Activated CD4-positive, alpha-beta T cell treated with anti-CD3 and anti-CD28 coated beads, Interleukin-2, amount 10 ng/mL, durations not matched to agents 7 days and 5 days (primary cell): Measurements from ENCODE around the gene LSMEM2. TPM values are rescaled to one million over a fixed set of nuclear protein-coding genes. Genes with fewer than 3 reads are reported as not detected.
"Not testable (repeated sequence)": the region's sequence is repeated elsewhere in the genome, so short reads cannot be mapped to it uniquely, and the experiment has no call there.

Experiments
- CTCF ChIA-PET: fragments of 350-600 bp; sonication (Branson Sonifier 250); formaldehyde crosslinking; loops from one replicate; lab custom pipeline; 2021; ENCODE audit warnings: antibody characterized with exemption; lab: Charles Lee
- POLR2A ChIA-PET: fragments of 350-600 bp; sonication (Branson Sonifier 250); formaldehyde crosslinking; loops from one replicate; lab custom pipeline; 2021; ENCODE audit warnings: antibody characterized with exemption; lab: Charles Lee
- DNase-seq: peaks from one replicate; pipeline ENCODE4 v3.0.0-alpha.2; 2020
- H3K27ac Mint-ChIP-seq: one replicate; pipeline ENCODE4 v1.8.0; 2021; ENCODE audit warnings: mild to moderate bottlenecking, moderate library complexity, mixed read lengths
- H3K27me3 Mint-ChIP-seq: one replicate; pipeline ENCODE4 v1.8.0; 2021; ENCODE audit warnings: mixed read lengths
- H3K36me3 Mint-ChIP-seq: one replicate; pipeline ENCODE4 v1.8.0; 2021; ENCODE audit warnings: low read depth, mixed read lengths
- H3K4me1 Mint-ChIP-seq: one replicate; pipeline ENCODE4 v1.8.0; 2021; ENCODE audit warnings: mixed read lengths
- H3K4me3 Mint-ChIP-seq: one replicate; pipeline ENCODE4 v1.8.0; 2021; ENCODE audit warnings: mild to moderate bottlenecking, moderate library complexity, mixed read lengths
- H3K9me3 Mint-ChIP-seq: one replicate; pipeline ENCODE4 v1.8.0; 2021; ENCODE audit warnings: mixed read lengths
- total RNA-seq, 2 experiments: library from RNA; stranded (reverse); gene quantifications; one replicate each; pipeline ENCODE4 v1.2.3, GENCODE V29; 2021

Gene LSMEM2
- total RNA-seq, 2 experiments from 2014 or later: not detected

GRCh38 chr3:50275141-50275995, 3.5 kb upstream of the LSMEM2 start:
- Mint-ChIP-seq H3K36me3 (no peaks in the 10 kb centered on the region), H3K27ac (no peak overlapping the region), H3K4me1 (peaks cover 35% of the 10 kb centered on the region), H3K27me3 (peaks cover 44% of the 10 kb centered on the region), H3K9me3 (no peaks in the 10 kb centered on the region), H3K4me3 (peak overlapping the region; percentile 32)
- POLR2A ChIA-PET: no interaction called here
- DNase-seq: no peak
- CTCF ChIA-PET: interaction anchor here (0.6 to 2.9 kb wide), 18 partner anchors 12 to 734 kb away, joined by 3 to 23 read pairs (median 4); partner anchors contain the start of genes GNAI2, HYAL3, IFRD2 and NAA80

GRCh38 chr3:50275996-50276761, 2.7 kb upstream of the LSMEM2 start:
- Mint-ChIP-seq H3K9me3 (no peaks in the 10 kb centered on the region), H3K27ac (peak overlapping the region; percentile 9), H3K4me1 (peaks cover 35% of the 10 kb centered on the region), H3K27me3 (peaks cover 44% of the 10 kb centered on the region), H3K36me3 (no peaks in the 10 kb centered on the region), H3K4me3 (no peak overlapping the region)
- ChIA-PET POLR2A (no interaction called here), CTCF (interaction anchor here (0.6 to 2.9 kb wide), 7 partner anchors 19 to 735 kb away, joined by 3 to 23 read pairs (median 5); partner anchors contain the start of genes GNAI2, HYAL3 and NAA80)
- peak; percentile 51 for DNase-seq

- peaks cover 29% of the 10 kb centered on the region for H3K4me1 Mint-ChIP-seq
- CTCF ChIA-PET: interaction anchor here (0.6 to 1.9 kb wide), 3 partner anchors 20 to 493 kb away, joined by 5 to 6 read pairs (median 6); partner anchors contain the start of genes HYAL3 and NAA80
- peaks cover 44% of the 10 kb centered on the region for H3K27me3 Mint-ChIP-seq
- no peaks in the 10 kb centered on the region for H3K36me3 Mint-ChIP-seq
- no peak overlapping the region for H3K27ac Mint-ChIP-seq
- no peaks in the 10 kb centered on the region for H3K9me3 Mint-ChIP-seq
- DNase-seq: no peak
- H3K4me3 Mint-ChIP-seq: no peak overlapping the region
- POLR2A ChIA-PET: no interaction called here
Measured at GRCh38 chr3:50276762-50277101, 2.2 kb upstream of the LSMEM2 start.

- no peak overlapping the region for H3K27ac Mint-ChIP-seq
- H3K4me1 Mint-ChIP-seq: peaks cover 21% of the 10 kb centered on the region
- H3K27me3 Mint-ChIP-seq: peaks cover 39% of the 10 kb centered on the region
- no peaks in the 10 kb centered on the region for H3K36me3 Mint-ChIP-seq
- H3K9me3 Mint-ChIP-seq: no peaks in the 10 kb centered on the region
- CTCF ChIA-PET: interaction anchor here (0.6 to 2.4 kb wide), 5 partner anchors 10 to 272 kb away, joined by 3 to 9 read pairs (median 6); no protein-coding TSS in a partner anchor
- no peak for DNase-seq
- H3K4me3 Mint-ChIP-seq: no peak overlapping the region
- POLR2A ChIA-PET: no interaction called here
Measured at GRCh38 chr3:50278123-50278879, 586 bp upstream of the LSMEM2 start.

DNA sequence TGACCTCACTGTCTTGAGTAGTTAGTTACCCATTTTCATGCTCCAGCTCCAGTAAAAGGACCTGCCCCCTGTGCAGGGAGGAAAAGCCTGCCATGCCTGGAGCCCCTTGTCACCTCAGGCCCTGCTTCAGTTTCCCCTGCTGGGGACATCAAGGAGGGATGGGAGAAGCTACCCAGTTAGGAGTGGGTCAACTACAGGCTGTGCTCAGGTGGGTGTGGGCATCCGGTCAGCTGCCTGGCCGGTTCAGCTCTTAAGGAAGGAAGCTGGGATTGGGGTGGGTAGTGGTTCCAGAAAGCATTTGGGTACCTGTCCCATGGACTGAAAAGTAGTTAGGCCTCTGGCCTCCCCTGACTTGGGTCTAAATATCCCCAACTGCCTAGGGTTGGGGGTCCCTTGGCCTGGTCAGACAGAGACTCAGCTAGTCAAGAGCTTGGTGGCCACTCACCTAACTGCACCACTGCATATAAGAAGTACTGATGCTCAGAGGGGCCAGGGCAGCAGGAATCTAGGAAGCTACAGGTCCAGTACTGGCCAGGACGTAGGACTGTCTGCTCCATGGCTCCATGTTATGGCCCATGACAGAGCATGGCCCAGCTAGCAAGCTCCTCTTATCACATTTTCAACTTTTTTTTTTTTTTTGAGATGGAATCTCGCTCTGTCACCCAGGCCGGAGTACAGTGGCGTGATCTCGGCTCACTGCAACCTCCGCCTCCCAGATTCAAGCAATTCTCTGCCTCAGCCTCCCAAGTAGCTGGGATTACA, 549 bp downstream of the LSMEM2 start:
- no peaks in the 10 kb centered on the region for H3K9me3 Mint-ChIP-seq
- H3K27ac Mint-ChIP-seq: no peak overlapping the region
- H3K27me3 Mint-ChIP-seq: peaks cover 32% of the 10 kb centered on the region
- H3K36me3 Mint-ChIP-seq: no peaks in the 10 kb centered on the region
- no peak overlapping the region for H3K4me3 Mint-ChIP-seq
- ChIA-PET POLR2A (interaction anchor here (0.6 kb wide), 1 partner anchor 1223 kb away, joined by 5 read pairs; no protein-coding TSS in a partner anchor), CTCF (interaction anchor here (0.5 to 2.4 kb wide), 7 partner anchors 8 to 55 kb away, joined by 3 to 9 read pairs (median 5); no protein-coding TSS in a partner anchor)
- H3K4me1 Mint-ChIP-seq: peaks cover 15% of the 10 kb centered on the region
- no peak for DNase-seq

DNA sequence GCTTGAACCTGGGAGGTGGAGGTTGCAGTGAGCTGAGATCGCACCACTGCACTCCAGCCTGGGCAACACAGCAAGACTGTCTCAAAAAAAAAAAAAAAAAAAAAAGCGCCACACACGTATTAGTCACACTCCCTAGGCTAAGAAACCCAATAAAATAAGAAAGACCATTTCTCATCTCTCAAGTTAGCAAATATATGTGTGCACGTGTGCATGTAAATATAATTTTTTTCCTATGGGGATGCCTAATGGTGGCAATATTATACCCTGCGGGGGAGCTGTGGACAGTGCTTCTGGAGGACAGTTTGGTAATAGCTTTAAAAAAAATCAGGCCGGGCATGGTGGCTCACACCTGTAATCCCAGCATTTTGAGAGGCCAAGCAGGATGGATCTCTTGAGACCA, 5.2 kb downstream of the LSMEM2 start:
- POLR2A ChIA-PET: interaction anchor here (0.5 kb wide), 1 partner anchor 37 kb away, joined by 3 read pairs; no protein-coding TSS in a partner anchor

GRCh38 chr3:50286322-50287227, 7.7 kb downstream of the LSMEM2 start:
- Mint-ChIP-seq H3K27me3 (no peaks in the 10 kb centered on the region), H3K9me3 (no peaks in the 10 kb centered on the region), H3K27ac (no peak overlapping the region), H3K4me3 (no peak overlapping the region), H3K4me1 (peaks cover 11% of the 10 kb centered on the region), H3K36me3 (no peaks in the 10 kb centered on the region)
- no peak for DNase-seq
- ChIA-PET POLR2A (no interaction called here), CTCF (interaction anchor here (1.2 to 3.8 kb wide), 2 partner anchors 13 to 40 kb away, joined by 3 to 9 read pairs; no protein-coding TSS in a partner anchor)

More for the DNA sequence above, 5.2 kb downstream of the LSMEM2 start:
- DNase-seq, H3K4me1 Mint-ChIP-seq, H3K9me3 Mint-ChIP-seq, H3K27me3 Mint-ChIP-seq, H3K36me3 Mint-ChIP-seq, H3K27ac Mint-ChIP-seq, H3K4me3 Mint-ChIP-seq: not testable (repeated sequence)
- CTCF ChIA-PET: interaction anchor here (0.6 to 1.1 kb wide), 3 partner anchors 11 to 581 kb away, joined by 3 to 5 read pairs (median 3); no protein-coding TSS in a partner anchor

- no peaks in the 10 kb centered on the region for H3K9me3 Mint-ChIP-seq
Measured at GRCh38 chr3:50287262-50287661, 8.4 kb downstream of the LSMEM2 start.

GRCh38 chr3:50288387-50289007, 9.6 kb downstream of the LSMEM2 start:
- Mint-ChIP-seq H3K36me3 (no peaks in the 10 kb centered on the region), H3K4me1 (peaks cover 21% of the 10 kb centered on the region), H3K4me3 (no peak overlapping the region), H3K9me3 (no peaks in the 10 kb centered on the region), H3K27ac (no peak overlapping the region), H3K27me3 (no peaks in the 10 kb centered on the region)
- ChIA-PET CTCF (interaction anchor here (0.7 to 3.8 kb wide), 5 partner anchors 8 to 79 kb away, joined by 3 to 9 read pairs (median 5); partner anchors contain the start of genes HYAL3, LSMEM2 and NAA80), POLR2A (no interaction called here)
- DNase-seq: no peak

More at GRCh38 chr3:50287262-50287661, 8.4 kb downstream of the LSMEM2 start:
- ChIA-PET POLR2A (no interaction called here), CTCF (interaction anchor here (1.2 to 3.8 kb wide), 2 partner anchors 12 to 41 kb away, joined by 3 to 9 read pairs; no protein-coding TSS in a partner anchor)
- Mint-ChIP-seq H3K27me3 (no peaks in the 10 kb centered on the region), H3K27ac (no peak overlapping the region), H3K4me1 (peaks cover 11% of the 10 kb centered on the region), H3K4me3 (no peak overlapping the region), H3K36me3 (no peaks in the 10 kb centered on the region)
- no peak for DNase-seq

- CTCF ChIA-PET: interaction anchor here (0.6 to 3.8 kb wide), 7 partner anchors 9 to 63 kb away, joined by 3 to 9 read pairs (median 5); partner anchors contain the start of genes HYAL3, LSMEM2 and NAA80
- Mint-ChIP-seq H3K4me1 (peaks cover 23% of the 10 kb centered on the region), H3K9me3 (no peaks in the 10 kb centered on the region), H3K27ac (no peak overlapping the region), H3K36me3 (no peaks in the 10 kb centered on the region), H3K4me3 (peak overlapping the region; percentile 19), H3K27me3 (no peaks in the 10 kb centered on the region)
- no peak for DNase-seq
- POLR2A ChIA-PET: no interaction called here
Measured at GRCh38 chr3:50289130-50289529, 10.2 kb downstream of the LSMEM2 start.
